Cardiac septum (tissue), 1 donor: Measurements from ENCODE around the gene ADAMTS12. TPM values are rescaled to one million over a fixed set of nuclear protein-coding genes. Genes with fewer than 3 reads are reported as not detected.

Experiments
- DNase-seq: peaks from one replicate; pipeline ENCODE4 v3.0.0-alpha.2; 2020; ENCODE audit warnings: low spot score
- intact Hi-C: fragments of 100-400 bp; cut with DNase I; formaldehyde crosslinking; loops from one replicate; pipeline ENCODE4 v1.14.0; 2022
- total RNA-seq: library from RNA; stranded (reverse); fragmentation: NEBNext Ultra II Directional; extraction: Animal tissue kit (Norgen Biotek cat#: 25700); gene quantifications from one replicate; pipeline ENCODE4 v1.2.1, GENCODE V29; 2021
- donor health status: DM: no; HTN: no; CAD: no.

ADAMTS12 gene
- total RNA-seq, 1 donor from 2014 or later, result 2.8 TPM

- intact Hi-C loops, result no loop called here
Observed at GRCh38 chr5:33852837-33853236, 39.0 kb downstream of the ADAMTS12 start.

GRCh38 chr5:33852319-33852718 lies 39.5 kb downstream of the ADAMTS12 start:
- intact Hi-C loops, result no loop called here
- DNase-seq, result no peak

More at GRCh38 chr5:33852837-33853236, 39.0 kb downstream of the ADAMTS12 start:
- no peak for DNase-seq

- no peak for DNase-seq
- intact Hi-C loops, result no loop called here
Observed at GRCh38 chr5:33850100-33850594, 41.6 kb downstream of the ADAMTS12 start.

DNA sequence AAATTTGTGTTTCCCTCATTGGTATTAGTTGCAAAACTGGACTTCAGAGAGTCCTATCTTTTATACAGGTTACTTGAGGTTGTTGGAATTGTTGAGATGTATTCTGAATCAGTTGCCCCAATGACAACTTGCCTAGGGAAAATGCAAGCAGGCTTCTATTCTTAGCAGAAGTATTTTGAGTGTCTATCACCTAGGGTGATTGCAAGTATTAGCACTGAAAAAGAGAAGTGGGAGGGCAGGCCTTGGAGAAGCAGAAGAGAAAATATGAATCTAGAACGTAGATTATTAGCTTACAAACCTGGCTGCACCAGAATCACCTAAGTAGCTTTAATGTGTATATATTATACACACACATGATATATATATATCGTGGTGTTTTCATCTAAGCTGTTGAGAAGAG lies 43.2 kb downstream of the ADAMTS12 start:
- DNase-seq, result no peak
- intact Hi-C loops, result no loop called here

- no peak for DNase-seq
- intact Hi-C loops, result no loop called here
Observed at GRCh38 chr5:33846851-33847250, 44.9 kb downstream of the ADAMTS12 start.

DNA sequence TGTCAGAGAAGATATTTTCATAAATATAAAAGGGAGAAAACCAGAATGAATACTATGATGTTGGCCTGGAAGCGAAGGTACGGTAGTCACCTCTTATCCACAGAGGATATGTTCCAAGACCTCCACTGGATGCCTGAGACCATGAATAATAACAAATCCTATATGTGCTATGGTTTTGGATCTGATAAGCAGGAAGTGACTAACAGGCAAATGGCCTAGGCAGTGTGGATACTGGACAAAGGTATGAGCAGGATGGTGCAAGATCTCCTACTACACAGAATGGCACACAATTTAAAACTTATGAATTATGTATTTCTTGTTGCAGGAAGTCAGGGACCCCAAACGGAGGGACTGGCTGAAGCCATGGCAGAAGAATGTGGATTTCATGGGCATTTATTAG lies 48.2 kb downstream of the ADAMTS12 start:
- no peak for DNase-seq
- intact Hi-C loops, result no loop called here

- intact Hi-C loops, result no loop called here
- DNase-seq, result no peak
Observed at GRCh38 chr5:33842456-33842855, 49.3 kb downstream of the ADAMTS12 start.

GRCh38 chr5:33841891-33842290 lies 49.9 kb downstream of the ADAMTS12 start:
- DNase-seq, result no peak
- intact Hi-C loops, result no loop called here

DNA sequence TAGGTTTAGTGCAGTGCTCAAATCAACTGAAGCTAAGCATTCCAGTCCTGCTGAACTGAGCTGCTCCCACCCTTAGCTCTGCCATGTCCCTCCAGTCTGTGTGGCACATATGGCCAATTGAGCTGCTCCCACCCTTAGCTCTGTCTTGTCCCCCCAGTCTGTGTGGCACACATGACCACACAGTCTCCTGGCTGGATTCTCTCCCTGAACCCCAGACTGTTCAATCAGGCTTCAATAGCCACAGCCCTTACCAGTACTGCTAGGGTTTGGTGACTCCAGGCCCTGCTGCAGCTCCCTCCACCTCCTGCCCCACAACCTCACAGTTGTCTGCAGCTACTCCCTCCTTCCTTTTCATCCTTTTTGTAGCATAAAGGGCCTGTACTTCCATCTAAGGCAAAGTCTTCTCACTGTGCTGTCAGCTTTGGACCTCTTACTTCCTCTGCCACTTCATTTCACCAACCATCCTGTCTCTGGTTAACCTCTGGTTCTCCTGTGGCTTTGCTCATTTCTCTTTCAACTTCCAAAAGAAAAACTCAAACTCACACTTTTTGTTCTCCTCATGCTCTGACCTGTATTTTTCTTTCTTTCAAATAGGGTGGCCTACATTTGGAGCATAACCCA lies 50.8 kb downstream of the ADAMTS12 start:
- DNase-seq, result no peak
- intact Hi-C loops, result no loop called here

GRCh38 chr5:33837301-33837700 lies 54.5 kb downstream of the ADAMTS12 start:
- intact Hi-C loops, result no loop called here
- no peak for DNase-seq

- intact Hi-C loops, result no loop called here
- DNase-seq, result no peak
Observed at GRCh38 chr5:33834334-33834733, 57.5 kb downstream of the ADAMTS12 start.

DNA sequence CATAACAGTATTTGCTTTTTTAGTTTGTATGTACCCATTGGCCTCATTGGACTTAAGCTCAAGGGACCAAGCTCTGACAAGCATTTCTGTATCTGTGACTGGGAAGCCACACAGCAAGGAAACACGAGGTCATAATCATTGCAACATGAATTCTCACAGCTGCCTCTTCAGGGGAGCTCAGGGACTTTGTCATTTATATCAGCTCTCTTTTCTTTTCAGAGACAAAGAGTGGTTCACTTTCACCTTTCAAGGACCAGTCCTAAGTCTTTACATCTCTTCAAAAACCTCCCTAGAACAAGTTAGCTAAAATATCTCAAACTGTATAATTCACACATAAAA lies 58.6 kb downstream of the ADAMTS12 start:
- no peak for DNase-seq
- intact Hi-C loops, result no loop called here

- no peak for DNase-seq
- intact Hi-C loops, result no loop called here
Observed at GRCh38 chr5:33832404-33833236, 59.2 kb downstream of the ADAMTS12 start.

GRCh38 chr5:33831041-33831440 lies 60.7 kb downstream of the ADAMTS12 start:
- no peak for DNase-seq
- intact Hi-C loops, result no loop called here

- intact Hi-C loops, result no loop called here
- no peak for DNase-seq
Observed at GRCh38 chr5:33829430-33829829, 62.4 kb downstream of the ADAMTS12 start.

DNA sequence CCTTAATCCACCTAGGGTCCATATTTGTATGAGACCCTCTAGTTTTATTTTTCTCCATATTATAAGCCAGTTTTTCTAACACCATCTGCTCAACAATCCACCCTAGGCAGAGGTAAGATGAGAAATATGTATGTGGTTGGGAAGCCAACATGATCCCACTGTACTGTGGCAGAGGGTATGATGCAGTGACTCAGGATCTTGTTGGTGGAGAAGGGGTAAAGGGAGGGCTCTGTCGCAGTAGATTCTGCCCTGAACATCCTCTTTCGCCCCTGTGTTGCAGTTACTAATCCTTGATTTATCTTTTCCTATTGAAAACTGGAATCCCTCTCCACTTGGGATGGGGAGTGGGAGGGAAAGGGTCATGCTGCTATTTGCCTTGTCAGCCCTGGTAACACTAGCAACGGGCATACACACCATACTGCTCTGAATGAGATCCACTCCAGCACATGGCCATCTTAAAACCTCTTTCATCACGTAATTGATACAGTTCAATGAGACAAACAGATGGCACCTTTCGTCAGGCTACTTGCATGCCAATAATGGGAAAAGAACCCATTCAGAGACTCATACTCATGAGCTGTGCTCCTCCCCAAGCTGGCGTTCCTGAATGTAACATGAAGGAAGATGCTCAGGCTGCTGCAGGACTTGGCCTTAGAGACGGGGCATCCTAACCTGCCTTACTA lies 63.0 kb downstream of the ADAMTS12 start:
- intact Hi-C loops, result no loop called here
- DNase-seq, result no peak

DNA sequence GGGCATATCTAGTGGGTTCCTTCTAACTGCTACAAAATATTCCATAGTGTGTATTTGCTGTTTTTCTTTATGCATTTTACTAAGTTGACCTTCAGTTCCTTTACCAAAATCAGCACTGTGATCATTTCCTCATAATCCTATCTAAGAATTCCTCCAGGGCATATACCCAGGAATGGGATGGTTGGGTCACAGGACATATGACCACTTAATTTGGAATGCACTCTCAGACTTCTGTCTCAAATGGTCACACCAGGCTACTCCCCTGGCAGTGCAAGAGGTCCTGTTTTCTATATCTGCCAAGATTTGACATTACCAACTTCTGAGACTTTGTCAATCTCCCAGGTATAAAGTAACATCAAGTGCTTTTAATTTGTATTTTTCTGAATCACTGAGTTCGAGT lies 63.9 kb downstream of the ADAMTS12 start:
- no peak for DNase-seq
- intact Hi-C loops, result no loop called here

DNA sequence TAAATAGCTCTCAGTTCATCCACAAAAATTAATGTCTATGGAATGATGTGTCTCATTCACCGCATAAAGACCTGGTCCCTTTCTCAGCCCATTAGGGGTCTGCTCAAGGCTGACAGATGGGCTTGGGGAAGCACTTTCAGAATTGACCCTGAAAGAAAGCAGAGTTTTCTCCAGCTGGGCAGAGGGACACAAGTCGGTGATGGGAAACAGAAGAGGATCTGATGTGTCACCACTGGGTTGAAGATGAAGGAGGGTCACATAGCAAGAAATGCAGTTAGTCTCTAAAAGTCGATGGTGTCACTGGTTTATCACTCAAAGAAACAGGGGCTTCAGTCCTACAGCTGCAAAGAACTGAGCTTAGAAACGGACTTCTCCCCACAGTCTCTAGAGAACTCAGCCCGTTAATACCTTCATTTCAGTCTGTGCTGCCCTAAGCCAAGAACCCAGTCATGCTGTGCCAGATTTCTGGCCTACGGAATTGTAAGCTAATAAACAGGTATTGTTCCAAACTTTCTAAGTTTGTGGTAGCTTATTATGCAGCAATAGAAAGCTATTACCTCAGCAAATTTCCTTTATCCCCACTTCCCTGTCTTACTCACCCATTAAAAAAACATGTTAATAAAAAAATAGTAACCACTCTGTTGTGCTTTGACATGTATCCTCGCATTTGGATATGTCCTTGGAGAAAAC lies 64.6 kb downstream of the ADAMTS12 start:
- DNase-seq, result no peak
- intact Hi-C loops, result no loop called here

- intact Hi-C loops, result no loop called here
- no peak for DNase-seq
Observed at GRCh38 chr5:33824516-33825195, 67.1 kb downstream of the ADAMTS12 start.

DNA sequence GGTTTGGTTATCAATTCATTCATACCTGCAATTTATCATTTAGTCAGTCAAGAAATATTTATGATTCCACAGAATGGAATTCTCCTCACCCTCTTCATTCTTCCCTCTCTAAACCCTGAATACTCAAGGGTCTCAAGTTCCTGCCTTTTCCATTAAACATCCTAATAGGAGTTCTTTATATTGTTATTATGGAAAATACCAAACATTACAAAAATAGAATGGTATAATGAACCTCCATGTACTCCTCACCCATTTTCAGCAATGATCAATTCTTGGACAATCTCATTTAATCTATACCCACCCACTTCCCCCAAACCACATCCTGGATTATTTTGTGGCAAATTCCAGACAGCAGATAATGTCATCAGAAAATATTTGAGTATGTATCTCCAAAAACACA lies 74.5 kb downstream of the ADAMTS12 start:
- DNase-seq, result no peak
- intact Hi-C loops, result no loop called here
